Fibroblast of mammary gland (primary cell): ENCODE measurements around the gene RCBTB1.

Experiments used
- DNase-seq: peaks from one replicate; pipeline ENCODE4 v3.0.0-alpha.2; 2010; ENCODE audit warnings: low read depth
- H3K4me3 ChIP-seq: 2 replicates; pipeline ENCODE4 v1.5.1; 2011; ENCODE audit warnings: low read depth, mild to moderate bottlenecking, low read length, moderate library complexity; ENCODE audit not compliant: control insufficient read depth
- TF ChIP-seq, protein P1 (sequence below): conservative IDR thresholded peaks from 2 replicates; pipeline ENCODE4 v1.5.1; 2011; ENCODE audit warnings: low read depth, low read length, inconsistent platforms; ENCODE audit not compliant: control insufficient read depth, insufficient read depth

RCBTB1 gene

GRCh38 chr13:49533011-49533410 lies 52.3 kb downstream of the RCBTB1 start:
- H3K4me3 ChIP-seq = no peak overlapping the region
- TF ChIP-seq, protein P1, sequence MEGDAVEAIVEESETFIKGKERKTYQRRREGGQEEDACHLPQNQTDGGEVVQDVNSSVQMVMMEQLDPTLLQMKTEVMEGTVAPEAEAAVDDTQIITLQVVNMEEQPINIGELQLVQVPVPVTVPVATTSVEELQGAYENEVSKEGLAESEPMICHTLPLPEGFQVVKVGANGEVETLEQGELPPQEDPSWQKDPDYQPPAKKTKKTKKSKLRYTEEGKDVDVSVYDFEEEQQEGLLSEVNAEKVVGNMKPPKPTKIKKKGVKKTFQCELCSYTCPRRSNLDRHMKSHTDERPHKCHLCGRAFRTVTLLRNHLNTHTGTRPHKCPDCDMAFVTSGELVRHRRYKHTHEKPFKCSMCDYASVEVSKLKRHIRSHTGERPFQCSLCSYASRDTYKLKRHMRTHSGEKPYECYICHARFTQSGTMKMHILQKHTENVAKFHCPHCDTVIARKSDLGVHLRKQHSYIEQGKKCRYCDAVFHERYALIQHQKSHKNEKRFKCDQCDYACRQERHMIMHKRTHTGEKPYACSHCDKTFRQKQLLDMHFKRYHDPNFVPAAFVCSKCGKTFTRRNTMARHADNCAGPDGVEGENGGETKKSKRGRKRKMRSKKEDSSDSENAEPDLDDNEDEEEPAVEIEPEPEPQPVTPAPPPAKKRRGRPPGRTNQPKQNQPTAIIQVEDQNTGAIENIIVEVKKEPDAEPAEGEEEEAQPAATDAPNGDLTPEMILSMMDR = no peak
- no peak for DNase-seq

GRCh38 chr13:49532593-49532992 lies 52.8 kb downstream of the RCBTB1 start:
- TF ChIP-seq, protein P1 = no peak
- H3K4me3 ChIP-seq = no peak overlapping the region
- DNase-seq = no peak

DNA sequence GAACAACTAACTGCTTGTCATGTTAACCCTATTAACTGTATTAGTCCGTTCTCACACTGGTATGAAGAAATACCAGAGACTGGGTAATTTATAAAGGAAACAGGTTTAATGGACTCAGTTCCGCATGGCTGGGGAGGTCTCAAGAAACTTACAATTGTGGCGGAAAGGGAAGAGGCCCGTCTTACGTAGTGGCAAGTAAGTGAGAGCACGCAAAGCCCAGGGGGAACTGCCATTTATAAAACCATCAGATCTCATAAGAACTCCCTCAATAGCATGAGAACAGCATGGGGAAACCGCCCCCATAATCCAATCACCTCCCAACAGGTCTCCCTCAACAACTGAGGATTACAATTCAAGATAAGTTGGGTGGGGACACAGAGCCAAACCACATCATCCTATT lies 54.9 kb downstream of the RCBTB1 start:
- TF ChIP-seq, protein P1 = no peak
- DNase-seq = no peak
- H3K4me3 ChIP-seq = no peak overlapping the region

GRCh38 chr13:49528161-49528560 lies 57.2 kb downstream of the RCBTB1 start:
- no peak overlapping the region for H3K4me3 ChIP-seq
- DNase-seq = no peak
- TF ChIP-seq, protein P1 = no peak

GRCh38 chr13:49527123-49527522 lies 58.2 kb downstream of the RCBTB1 start:
- H3K4me3 ChIP-seq = no peak overlapping the region
- no peak for DNase-seq
- TF ChIP-seq, protein P1 = no peak

DNA sequence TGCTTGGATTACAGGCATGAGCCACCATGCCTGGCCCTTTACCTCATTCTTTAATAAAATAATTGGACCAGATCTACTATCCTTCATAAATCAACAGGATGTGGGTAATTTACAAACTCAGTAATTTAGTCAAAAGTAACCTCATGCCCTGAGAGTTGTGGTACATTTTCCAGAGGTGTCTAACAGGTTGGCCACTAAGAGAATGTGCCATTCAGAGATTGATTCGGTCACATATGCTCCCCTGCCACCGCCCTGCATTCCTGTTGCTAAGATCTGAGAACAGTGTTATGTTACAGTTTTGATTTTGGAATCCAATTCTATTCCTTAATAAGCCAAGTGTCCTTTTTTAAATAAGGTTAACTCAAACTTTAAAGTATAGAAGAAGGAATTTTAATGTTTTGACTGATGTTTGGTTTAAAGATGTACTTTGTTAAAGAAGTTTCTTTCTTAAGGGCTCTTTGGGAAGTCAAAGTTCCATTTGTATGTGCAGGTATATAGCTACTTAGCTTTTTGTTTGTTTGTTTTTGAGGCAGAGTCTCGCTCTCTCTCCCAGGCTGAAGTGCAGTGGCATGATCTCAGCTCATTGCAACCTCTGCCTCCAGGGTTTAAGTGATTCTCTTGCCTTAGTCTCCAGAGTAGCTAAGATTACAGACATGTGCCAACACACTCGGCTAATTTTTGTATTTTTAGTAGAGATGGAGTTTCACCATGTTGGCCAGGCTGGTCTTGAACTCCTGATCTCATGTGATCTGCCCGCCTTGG lies 60.4 kb downstream of the RCBTB1 start:
- TF ChIP-seq, protein P1 = no peak
- no peak overlapping the region for H3K4me3 ChIP-seq
- no peak for DNase-seq
